KOPT-K1 (cell line): ENCODE data around the gene ANXA8.
"Not testable (repeated sequence)": the region's sequence is repeated elsewhere in the genome, so short reads cannot be mapped to it uniquely, and the experiment has no call there.

Experiments used
- H3K27ac ChIP-seq: fragments of 200-600 bp; sonication (generic); 2 replicates; pipeline ENCODE4 v1.5.1; 2016; ENCODE audit warnings: antibody characterized with exemption, mild to moderate bottlenecking, low read depth, low read length; ENCODE audit not compliant: poor library complexity, severe bottlenecking
- H3K36me3 ChIP-seq: fragments of 200-600 bp; sonication (generic); 2 replicates; pipeline ENCODE4 v1.5.1; 2017; ENCODE audit warnings: antibody characterized with exemption, mild to moderate bottlenecking, low read length, moderate library complexity; ENCODE audit not compliant: insufficient read depth
- H3K9me3 ChIP-seq: fragments of 200-600 bp; sonication (generic); 2 replicates; pipeline ENCODE4 v1.5.1; 2017; ENCODE audit warnings: antibody characterized with exemption, low read length, mild to moderate bottlenecking; ENCODE audit not compliant: insufficient read depth, poor library complexity, severe bottlenecking

The ANXA8 gene

DNA sequence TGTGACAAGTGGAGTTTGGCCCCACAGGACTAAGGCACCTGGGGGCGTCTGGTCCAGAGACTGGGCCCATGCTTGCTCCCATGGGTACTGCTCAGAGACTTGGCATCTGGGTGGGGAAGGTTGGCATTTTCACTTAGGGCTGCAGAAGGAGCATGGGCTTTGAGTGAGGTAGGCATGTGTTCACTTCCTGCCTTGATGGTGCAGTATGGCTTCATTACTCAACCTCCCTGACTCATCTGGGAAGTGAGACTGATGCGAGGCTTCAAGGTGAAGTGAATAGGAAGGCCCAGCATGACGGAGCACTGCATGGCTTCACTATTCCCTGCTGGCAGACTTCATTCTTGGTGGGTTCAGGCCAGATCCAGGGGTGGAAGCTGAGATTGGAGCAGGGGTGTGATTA lies 11.3 kb downstream of the ANXA8 start:
- not testable (repeated sequence) for H3K36me3 ChIP-seq, H3K27ac ChIP-seq, H3K9me3 ChIP-seq

DNA sequence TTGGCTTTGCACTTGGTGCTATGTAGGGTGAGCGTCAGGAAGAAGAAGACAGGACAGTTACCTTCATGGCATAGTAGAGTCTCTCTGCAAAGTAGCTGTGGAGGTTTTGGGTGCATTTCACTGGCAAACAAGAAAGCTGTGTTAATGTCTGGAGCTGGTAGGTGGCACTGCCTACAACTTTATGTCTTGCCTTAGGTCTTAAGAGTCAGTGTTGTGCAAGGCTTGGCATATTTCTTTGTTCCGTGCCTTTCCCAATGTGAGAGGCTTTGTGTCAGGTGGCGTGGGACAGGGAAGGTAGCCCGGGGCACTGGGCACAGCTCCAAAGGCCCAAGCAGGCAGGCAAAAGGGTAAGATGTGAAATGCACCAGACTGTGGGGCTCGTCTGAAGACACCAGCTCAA lies 11.8 kb downstream of the ANXA8 start:
- not testable (repeated sequence) for H3K36me3 ChIP-seq, H3K9me3 ChIP-seq, H3K27ac ChIP-seq

DNA sequence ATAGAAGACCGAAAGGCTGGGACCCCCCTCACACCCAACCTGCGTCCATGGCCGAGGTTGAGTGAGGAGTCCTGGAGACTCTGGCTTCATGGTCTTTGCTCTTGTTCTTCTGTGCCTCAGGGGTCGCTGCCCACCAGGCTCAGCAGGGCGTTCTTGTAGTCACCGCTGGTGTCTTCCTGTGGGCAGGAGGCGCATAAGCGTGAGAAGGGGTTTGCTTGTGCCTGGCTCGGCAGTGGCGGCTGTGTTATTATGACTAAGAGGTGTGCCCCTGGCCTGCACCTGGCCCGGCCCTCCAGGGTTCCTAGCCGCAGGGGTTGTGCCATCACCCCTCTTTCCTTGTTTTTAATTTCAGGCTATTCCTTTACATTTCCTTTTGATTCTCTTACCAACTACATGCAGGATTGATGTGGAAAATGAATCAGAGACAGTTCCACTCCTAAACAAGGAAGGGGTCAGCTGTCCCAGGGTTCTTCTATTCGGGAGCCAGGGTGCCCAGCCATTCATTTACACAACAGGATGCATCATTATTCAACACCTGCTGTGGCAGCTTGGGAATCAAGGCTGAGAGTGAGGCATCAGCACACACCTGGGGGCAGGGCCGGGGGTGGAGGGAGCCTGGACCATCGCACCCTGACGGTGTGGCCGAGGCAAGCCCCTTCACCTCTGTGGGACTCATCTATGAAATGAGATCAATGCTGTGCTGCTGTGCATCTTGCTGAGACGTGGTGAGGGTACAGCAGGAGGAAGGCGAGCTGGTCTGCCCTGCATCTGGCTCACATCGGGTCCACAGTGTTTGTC lies 15.0 kb downstream of the ANXA8 start:
- H3K9me3 ChIP-seq, H3K36me3 ChIP-seq, H3K27ac ChIP-seq: not testable (repeated sequence)

DNA sequence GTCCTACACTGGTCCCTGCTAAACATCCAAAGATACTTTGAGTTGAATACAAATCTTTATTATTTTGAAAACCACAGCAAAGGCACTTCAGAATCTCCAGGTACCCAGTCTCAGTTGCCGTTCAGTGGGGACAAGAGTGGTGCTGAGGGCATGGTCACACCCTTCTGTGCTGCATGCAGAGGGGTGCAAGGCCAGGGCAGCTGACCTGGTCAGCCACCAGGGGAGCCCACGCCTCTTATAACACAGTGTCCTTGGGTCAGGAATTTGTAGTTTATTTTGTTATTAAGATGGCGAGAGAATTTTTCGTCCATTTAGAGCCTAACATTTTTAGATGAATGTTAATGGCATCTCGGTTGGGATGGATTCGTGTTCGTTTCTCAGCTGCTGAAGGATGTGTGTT lies 16.0 kb downstream of the ANXA8 start:
- not testable (repeated sequence) for H3K36me3 ChIP-seq, H3K27ac ChIP-seq, H3K9me3 ChIP-seq

DNA sequence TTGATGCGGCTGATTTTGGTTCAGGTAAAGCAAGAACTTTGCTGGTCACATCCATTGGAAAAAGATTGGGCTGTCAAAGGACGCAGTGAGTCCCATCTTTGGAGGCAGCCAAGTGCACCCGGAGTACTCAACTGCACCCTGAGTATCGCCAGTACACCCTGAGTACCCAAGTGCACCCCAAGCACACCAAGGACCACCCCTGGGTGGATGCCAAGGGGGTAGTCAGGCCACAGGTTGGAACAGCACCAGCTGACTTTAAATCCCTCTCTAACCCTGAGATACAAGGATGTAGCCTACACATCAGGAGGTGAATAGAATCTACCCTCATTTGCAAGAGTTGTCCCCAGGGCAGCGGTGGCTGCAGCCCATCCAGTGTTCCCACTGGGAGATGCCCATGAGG lies 16.5 kb downstream of the ANXA8 start:
- H3K9me3 ChIP-seq, H3K36me3 ChIP-seq, H3K27ac ChIP-seq: not testable (repeated sequence)

DNA sequence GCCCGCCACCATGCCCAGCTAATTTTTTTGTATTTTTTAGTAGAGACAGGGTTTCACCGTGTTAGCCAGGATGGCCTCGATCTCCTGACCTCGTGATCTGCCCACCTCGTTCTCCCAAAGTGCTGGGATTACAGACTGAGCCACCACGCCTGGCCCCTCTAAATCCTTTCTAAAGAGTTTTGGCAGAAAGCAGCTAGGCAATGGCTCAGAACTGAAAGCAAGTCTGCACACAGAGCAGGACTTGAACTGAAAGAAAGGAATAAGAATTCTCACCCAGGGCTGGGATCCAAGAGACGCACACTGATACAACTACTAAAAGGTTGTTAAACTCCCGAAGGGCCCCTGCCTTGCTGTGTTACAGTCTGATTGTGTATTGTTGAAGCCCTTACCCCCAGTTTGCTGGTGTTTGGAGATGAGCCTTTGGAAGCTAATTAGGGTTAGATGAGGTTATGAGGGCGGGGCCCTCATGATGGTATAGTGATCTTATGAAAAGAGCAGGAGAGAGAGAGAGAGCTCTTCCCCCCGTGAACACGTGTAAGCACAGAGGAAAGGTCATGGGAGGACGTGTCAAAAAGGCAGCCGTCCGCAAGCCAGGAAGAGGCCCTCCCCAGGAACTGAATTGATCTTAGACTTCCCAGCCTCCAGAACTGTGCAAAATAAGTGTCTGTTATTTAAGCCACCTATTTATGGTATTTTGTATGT lies 18.5 kb downstream of the ANXA8 start:
- not testable (repeated sequence) for H3K36me3 ChIP-seq, H3K9me3 ChIP-seq, H3K27ac ChIP-seq

DNA sequence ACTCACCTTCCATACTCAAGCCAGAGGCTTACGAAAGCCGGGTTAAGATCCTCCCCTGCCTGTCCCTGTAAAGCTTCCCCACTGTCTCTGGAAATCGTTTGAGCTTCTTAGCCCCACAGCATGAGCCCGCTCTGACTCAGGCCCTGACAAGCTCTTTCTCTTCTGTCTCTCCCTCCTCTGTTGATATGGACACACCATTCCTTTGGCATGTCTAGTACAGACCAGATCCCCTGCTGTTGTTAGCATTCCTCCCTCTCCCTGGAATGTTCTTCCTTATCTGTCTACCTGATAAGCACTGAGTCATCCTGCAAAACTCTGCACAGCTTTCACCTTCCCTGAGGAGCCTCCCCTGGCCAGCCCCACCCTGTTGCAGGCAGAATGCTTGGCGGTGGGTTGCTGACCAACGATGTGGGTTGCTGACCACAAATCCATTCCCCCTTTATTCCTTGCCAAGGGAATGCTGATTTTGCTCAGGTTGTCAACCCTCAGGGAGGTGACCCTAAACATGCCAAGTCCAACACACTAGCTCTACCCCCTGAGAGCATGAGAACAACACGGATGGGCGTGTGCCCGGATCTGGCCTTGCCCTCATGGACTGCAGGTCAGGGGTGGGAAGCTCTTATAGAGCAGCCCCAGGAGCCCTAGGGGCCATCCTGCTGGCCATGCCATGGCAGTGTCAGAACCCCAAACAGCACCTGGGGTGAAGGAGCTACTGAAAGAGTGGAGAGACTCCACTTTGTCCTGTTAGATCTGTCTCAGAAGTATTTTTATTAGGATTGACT lies 21.1 kb downstream of the ANXA8 start:
- not testable (repeated sequence) for H3K27ac ChIP-seq, H3K36me3 ChIP-seq, H3K9me3 ChIP-seq

DNA sequence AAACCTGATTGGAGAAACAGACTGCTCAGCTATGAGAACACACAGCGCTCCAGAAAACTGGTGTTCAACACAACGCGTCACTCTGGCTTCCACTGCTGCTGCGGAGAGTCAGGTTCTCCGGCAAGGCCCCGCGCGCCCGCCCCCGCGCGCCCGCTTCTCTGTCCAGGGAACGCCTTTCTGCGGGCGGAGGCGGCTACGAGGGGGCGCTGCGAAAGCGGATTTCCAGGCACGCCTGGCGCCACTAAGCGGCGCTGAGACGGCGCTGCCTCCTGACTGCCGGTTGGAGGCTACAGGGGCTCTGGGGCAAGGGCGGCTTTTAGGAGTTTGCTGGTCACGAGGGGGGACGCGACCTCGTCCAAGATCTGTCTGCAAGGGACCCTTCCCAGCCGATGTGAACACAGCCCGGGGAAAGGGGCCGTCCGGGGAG lies 22.6 kb downstream of the ANXA8 start:
- H3K36me3 ChIP-seq, H3K27ac ChIP-seq, H3K9me3 ChIP-seq: not testable (repeated sequence)

DNA sequence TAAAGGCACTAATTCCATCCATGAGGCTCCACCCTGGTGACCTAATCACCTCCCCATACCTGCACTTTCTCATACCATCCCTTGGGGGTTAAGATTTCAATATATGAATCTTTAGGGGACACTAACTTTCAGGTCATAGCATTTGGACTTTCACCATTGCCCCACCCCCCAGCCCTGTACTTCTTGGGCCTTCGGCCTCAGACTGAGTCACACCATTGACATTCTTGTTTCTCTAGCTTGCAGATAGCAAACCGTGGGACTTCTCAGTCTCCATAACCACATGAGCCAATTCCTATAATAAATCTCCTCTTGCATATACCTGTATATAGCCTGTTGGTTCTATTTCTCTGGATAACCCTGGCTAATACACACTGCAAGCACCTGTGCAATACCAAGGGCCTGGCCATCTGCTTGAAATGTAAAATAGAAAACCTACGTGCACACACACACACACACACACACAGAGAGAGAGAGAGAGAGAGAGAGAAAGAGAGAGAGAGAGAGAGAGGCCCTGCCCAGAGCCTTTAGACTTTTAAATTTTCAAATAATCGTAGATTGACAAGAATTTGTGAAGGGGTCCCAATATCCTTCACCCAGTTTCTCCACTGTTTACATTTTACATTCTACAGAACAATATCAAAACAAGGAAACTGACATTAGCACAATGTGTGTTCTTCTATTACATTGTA lies 25.3 kb downstream of the ANXA8 start:
- no peak overlapping the region for H3K27ac ChIP-seq
- no peaks in the 10 kb centered on the region for H3K9me3 ChIP-seq
- H3K36me3 ChIP-seq, result no peaks in the 10 kb centered on the region

DNA sequence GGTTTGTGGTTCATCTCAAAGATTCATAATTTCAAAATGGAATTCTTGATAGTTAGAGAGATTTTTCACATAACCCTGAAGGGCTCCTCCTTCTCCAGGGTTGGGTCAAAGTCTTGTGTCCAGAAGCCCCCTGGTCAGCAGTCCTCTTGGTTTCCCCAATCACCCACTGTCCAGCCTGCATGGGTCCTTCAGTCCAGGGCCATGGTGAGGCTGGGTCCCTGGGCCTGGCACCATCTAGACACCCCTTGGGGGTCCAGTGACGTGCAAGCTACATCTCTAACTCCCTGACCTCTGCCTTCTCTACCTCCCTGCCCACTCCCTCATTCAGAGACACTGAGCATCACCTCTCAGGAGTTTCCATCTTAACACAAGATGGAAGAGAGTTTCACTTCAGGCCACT lies 26.1 kb downstream of the ANXA8 start:
- no peak overlapping the region for H3K27ac ChIP-seq
- H3K36me3 ChIP-seq, result no peaks in the 10 kb centered on the region
- no peaks in the 10 kb centered on the region for H3K9me3 ChIP-seq

DNA sequence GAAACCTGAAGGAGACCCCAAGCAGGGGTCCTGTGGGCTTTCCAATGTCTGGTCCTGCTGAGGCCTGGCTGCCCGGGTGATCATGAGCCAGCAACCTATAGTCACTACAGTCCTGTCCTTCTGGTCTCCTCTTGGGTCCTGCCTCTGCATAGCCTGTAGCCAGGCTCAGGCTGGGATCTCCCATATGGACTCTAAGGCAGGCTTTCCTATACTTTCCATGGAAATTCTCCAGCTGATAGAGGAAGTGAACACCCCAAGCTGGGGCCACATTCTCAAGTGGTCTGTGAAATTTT lies 26.4 kb downstream of the ANXA8 start:
- H3K9me3 ChIP-seq, result no peaks in the 10 kb centered on the region
- H3K27ac ChIP-seq, result no peak overlapping the region
- H3K36me3 ChIP-seq, result no peaks in the 10 kb centered on the region

DNA sequence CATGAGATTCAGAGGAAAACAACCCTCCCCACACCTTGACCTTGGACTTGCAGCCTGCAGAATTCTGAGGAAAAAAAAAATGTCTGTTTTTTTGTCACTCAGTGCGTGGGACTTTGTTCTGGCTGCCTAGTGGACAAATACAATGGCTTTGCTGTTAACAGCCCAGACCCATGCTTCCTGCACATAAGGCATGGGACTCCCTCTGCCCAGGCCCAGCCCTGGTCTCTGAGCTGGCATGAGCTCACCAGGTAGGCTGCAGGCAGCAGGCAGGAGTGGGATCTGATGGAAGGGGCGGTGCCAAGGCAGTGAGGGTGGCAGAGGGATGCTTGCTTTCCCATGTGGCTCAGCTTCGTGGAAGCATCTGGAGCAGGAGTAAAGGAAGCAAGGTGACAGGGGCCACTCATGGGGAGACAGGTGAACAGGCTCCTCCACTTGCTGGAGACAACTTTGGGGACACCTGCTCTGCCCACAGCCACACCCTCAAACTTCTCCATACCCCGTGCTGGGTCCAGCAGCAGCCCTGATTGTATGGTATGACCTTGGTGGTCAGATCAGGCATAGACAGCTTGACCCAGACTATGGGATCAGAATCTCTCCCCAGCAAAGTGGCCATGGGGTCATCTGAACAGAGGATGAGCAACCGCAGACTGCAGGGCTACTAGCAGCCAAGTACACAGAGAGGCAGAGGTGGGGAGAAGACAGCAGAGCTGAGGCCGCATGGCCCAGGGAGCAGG lies 27.0 kb downstream of the ANXA8 start:
- H3K27ac ChIP-seq, result no peak overlapping the region
- no peaks in the 10 kb centered on the region for H3K9me3 ChIP-seq

DNA sequence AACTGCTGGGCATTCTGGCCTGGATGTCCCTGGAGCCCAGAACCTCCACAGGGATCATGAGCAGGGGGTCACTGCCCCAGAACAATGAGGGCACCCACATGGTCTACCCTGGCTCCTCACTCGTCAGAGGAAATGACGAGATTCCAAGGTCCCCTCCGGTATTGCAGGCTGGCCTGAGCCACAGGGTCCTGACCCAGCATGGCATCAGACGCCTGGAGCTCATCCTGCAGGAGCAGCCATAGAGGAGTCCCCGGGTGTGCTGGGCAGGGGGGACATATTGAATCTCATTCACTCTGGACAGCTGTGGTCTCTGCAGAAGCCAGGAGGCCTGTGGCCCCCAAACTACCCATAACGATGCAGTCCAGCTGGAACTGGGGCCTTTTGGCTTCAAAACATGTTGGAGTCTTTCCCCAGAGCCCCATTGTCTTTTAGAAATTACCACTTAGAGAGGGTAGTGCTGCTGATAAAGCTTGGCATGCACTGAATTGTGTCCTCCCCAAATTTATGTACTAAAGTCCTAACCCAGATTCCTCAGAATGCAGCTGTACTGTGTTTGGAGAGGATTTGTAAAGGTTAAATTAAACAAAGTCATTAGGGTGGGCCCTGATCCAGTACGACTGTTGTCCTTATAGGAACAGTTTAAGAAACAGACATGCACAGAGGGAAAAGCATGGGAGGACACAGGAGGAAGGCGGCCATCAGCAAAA lies 27.7 kb downstream of the ANXA8 start:
- H3K9me3 ChIP-seq, result no peaks in the 10 kb centered on the region
- no peaks in the 10 kb centered on the region for H3K36me3 ChIP-seq
- no peak overlapping the region for H3K27ac ChIP-seq

More for the DNA sequence above, 27.0 kb downstream of the ANXA8 start:
- no peaks in the 10 kb centered on the region for H3K36me3 ChIP-seq

DNA sequence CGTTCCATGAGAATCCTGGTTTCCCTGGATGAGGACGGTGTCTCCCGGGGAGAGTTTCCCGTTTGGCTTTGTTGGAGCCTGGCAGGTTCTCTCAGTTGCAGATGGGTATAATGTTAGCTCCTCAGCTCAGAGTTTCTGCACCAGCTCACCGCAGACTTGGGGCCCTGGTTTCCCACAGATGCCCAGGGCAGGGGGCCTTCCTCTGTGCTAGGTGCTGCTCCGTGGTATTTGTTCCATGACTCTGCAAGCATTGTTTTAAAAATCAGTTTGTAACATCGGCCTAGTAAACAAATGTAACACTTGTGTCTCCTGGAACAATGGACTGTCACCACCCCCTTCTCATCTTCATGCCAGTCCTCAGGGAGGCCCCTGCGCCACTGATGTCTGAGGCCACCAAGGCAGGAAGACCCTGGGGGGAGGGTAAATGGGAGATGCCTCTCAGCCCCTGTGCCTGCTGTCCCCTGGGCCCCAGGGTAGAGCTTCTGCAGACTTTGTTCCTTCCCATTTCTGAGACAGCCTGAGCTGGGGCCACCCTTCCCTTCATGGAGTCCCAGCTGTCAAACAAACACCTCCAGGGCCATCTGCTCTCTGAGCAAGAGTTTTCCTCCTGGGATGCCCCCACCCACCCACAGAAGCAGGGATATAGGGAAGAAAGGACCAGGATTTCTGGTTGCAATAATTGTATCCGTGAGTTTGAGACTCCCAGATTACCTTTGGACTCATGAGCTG lies 28.4 kb downstream of the ANXA8 start:
- not testable (repeated sequence) for H3K36me3 ChIP-seq, H3K27ac ChIP-seq, H3K9me3 ChIP-seq
